ENCODE results near the gene CSTB. TPM values are rescaled to one million over a fixed set of nuclear protein-coding genes. Genes with fewer than 3 reads are reported as not detected.

Gene CSTB
- total RNA-seq, 1 donor from 2014 or later: 55.5 TPM

DNA sequence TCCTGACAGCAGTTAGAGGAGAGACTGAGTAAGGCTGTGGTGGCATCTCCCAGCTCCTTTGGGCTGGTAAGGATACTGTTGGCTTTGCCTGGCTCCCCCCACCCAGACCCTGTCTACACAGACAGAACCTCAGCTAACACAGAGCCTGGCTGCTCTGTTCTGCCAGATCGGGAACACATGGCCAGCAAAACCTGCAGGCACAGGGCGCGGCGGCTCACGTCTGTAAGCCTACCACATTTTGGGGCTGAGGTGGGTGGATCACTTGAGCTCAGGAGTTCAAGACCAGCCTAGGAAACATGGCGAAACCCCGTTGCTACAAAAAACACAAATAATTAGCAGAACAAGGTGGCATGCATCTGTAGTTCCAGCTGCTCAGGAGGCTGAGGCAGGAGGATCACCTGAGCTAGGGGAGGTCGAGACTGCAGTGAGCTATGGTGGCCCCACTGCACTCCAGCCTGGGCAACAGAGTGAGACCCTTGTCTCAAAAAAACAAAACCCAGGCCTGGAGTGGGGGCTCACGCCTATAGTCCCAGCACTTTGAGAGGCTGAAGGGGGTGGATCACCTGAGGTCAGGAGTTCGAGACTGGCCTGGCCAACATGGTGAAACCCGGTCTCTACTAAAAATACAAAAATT lies 6.7 kb downstream of the CSTB start:
- DNase-seq (ENCODE audit: extremely low read depth, low read depth, low spot score): no peak

DNA sequence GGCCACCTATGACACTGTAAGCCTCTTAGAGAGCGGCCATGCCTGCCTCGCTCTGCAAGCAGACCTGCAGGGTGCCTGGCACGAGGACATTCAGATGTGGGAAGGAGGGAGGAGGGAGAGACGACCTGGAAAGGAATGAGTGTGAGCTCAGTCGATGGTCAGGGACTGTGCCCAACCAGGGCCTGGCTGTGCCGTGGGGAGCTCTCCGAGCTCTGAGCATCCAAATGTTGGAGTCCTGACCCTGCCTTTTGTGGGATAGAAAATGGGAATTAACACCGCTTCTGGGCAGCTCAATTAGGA lies 7.3 kb downstream of the CSTB start:
- DNase-seq (ENCODE audit: extremely low read depth, low read depth, low spot score): no peak

DNA sequence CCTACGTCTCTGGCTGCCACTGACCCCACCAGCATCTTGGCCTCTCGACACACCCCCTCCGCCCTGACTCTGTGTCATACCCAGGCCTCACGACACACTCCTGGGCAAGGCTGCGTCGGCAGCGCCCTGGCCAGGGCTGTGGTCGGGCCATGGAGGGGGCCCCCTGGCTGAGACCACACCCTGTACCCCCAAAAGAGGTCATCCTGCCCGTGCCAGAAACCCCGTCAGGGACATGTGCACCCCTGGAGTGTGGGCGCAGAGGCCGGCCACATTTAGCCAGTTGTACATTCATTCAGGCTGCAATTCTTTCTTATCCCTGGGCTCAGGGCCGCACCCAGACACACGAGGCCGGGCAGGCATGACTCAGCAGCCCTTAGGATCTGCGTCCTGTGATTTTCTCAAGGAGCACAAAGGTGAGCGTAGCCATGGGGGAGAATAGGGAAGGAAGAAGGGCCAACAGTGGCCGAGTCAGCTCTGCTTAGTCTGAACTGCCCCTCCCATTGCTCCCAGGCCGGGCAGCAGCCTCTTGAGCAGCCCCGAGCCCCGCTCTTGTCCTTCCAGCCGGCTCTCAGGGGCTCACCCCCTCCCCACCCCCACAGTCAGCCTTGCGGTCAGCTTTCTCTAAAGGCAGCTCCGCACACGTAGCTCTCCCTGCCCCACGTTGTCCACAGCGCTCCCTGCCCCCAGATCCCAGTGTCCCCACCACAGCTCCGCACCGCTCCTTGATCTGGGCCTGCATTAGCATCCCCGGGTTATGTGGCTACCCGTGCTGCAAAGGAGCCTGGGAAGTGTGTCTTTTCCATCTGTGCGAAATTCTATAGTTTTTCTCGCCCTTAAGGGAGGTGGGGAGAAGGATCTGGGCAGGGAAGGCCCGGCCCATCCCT lies 7.9 kb downstream of the CSTB start:
- DNase-seq (ENCODE audit: extremely low read depth, low read depth, low spot score): no peak

DNA sequence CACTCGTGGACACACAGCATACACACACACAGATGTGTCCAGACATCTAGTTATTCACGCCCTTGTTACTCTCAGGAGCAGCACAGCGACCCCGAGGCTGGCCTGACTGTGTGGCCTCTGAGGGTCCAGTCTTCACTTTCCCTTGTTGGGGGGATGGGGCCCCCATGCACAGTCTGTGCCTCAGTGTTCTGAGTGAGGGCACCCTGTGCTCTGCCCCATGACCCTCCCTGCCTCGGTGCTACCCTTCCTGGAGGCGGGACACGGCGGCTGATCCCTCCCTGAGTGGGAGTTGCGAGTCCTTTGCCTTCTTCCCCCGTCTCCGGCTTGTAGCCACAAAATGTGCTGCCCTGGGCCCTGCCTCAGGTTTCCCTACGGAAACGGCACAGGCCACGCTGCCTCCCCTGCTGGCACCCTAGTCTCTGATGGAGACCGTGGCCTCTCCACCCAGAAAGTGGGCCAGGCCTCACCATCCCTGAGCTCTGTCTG lies 8.6 kb downstream of the CSTB start:
- DNase-seq (ENCODE audit: extremely low read depth, low read depth, low spot score): no peak

DNA sequence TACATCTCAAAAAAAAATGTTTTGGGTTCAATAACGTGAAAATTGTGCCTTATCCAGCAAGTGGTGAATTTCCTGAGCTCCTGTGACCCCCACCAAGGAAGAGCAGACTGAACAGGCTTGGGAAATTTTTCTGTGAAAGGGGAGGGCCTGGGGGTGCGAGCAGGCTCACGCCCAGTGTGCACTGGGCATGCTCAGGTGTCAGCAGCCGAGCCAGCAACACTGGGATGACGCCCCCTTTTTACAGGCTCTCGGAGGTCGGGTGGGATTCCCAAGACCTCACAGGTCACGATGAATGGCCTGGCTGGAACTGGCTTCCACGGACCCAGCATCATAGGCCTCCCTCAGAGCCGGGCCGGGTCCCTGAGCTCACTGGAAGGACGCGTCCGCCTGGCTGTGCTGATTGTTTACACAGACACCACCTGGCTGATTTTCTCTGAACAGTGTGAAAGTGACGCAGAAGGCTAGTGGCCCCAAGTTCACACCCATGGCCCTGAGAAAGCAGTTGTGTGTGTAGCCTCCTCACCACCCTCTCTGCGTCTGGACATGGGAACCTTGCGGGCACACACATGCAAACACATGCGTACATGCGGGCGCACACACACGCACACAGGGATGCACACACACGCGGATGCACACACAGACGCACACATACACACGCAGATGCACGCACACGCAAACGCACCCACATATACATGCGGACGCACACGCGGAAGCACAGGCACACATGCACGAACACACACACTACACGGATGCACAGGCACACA lies 9.2 kb downstream of the CSTB start:
- DNase-seq (ENCODE audit: extremely low read depth, low read depth, low spot score): no peak

DNA sequence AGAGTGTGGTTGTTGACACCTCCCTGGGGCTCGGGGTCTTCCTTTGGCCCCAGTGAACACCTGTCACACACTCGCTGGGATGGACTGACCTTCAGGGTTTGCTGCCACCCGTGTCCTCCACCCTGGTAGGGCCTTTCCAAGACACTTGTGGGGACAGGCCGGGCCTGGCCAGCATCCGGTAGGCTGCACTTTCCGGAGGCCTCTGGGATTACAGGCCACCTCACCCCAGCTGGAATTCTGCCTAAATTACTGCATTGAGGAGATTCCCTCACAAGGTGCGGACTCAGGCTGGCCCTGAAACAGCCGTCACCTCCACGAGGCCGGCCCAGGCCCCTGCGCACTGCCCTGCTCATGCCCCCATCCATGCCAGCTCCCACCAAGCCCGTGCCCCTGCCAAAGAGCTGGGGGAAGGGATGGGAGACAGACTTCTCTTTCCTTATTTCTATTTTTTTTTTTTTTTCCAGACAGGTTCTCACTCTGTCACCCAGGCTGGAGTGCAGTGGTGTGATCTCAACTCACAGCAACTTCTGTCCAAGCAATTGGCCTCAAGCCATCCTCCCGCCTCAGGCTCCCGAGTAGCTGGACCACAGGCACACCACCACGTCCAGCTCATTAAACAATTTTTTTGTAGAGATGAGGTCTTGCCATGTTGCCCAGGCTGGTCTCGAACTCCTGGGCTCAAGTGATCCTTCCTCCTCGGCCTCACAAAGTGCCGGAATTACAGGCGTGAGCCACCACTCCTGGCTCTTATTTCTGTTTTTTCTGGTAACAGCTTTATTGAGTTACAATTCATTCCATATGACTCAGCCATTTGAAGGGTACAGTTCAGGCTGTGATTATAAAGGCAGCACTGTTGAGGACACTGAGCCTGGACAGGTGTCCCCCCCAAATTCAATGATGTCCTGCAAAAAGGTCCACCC lies 11.3 kb downstream of the CSTB start:
- no peak for DNase-seq (ENCODE audit: extremely low read depth, low read depth, low spot score)

DNA sequence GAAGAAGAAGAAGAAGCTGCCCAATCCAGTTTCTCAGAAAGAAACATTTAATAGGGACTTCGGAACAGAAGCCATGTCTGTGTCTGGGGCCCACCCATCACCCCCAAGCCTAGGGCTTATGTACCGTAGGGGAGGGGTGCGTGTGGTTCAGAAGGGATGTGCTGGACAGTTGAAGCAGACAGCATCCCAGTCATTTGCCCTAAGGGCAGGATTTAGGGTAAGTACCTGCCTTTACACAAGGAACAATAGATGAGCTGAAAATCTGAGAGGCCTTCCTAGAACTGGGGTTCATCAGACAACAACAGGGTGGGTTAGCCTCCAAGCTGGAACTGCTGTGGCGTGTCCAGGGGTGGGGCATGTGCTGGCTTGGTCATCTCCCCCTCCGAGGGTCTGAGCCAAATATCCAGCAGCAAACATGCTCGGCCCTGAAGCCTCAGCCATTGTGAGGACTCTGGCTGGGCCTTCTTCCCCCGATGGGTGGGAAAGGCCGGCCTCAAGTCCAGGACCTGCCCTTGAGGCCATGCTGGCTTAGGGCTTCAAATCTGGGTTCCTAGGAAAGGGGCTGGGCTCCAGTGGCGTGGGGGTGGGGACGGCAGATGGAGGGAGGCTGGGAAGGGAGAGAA lies 12.1 kb downstream of the CSTB start:
- no peak for DNase-seq (ENCODE audit: extremely low read depth, low read depth, low spot score)

DNA sequence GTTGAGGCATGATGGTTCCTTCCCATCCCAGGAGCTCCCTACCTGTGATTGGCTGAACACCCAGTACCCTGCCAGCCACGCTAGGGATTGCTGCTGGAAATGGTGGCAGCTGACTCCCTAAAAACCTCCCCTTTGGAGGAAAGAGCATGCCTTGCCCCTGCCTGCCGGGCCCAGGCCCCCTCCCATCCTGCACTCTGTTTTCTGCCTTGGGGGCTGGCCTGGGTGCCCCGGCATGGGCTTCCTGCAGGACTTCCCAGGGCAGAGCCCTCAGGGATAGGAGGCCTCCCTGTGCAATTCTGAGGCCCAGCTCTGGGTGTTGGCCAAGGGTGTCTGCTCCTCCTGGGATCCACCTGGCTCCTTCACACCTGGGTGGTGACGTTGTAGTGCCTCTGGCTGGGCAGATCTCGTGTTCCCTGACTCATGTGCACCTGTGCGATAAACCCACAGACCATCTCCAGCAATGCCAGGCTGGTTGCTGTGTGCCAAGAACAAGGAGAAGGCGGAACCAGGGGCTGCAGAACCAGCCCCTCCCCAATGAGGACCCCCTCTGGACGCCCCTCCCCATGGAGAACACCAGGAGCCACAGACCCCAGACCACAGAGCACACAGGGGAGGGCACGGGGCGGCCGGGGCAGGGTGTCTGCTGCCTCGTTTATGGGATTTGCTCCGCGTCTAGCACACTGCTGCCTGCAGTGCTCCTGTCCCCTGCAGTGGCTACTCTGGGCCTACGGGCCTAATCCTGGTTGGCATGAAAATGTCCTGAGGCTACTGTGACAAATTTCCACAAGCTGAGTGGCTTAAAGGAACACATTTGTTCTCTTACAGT lies 13.6 kb downstream of the CSTB start:
- DNase-seq (ENCODE audit: extremely low read depth, low read depth, low spot score): no peak

DNA sequence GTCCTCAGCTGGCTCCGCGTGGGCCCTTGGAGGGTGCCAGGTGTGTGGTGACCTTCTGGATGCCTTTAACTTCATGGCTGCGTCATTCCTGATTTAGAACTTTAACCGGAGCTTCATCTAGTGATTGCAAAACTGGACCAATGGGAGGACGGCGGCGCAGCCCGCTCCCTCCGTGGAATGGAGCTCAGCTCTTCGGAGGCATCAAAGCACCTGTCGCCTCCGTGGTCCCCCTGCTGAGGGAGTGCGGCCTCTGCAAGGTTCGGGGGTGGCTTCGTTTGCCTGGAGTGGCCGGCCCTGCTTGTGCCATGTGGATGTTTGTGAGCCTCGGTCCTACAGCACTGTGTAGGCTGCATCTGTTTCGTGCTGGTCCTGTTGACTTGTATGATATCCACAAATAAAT lies 14.2 kb downstream of the CSTB start:
- DNase-seq (ENCODE audit: extremely low read depth, low read depth, low spot score): no peak

DNA sequence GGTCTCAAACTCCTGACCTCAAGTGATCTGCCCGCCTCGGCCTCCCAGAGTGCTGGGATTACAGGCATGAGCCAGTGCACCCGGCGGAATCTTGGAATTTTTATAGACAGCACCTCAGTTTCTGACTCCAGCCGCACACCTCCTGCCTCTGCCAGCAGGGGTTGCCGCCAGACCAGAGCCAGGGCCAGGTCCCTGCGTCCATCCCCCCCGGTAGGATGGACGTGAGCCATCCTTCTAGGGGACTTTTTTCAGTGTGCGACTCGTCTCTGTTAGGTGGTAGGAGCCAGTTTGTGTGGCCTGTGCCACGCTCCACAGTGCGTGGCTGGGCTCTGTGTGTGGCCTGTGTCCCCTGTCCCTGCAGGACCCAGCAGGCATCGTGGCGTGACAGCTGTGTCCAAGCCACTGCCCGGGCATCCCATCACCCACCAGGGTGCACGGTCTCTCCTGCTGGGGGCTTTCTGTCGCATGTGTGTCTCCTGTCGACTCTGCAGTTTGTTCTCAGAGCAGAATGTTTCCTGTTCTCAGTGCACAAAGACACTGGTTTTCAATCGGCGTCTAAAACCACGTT lies 15.6 kb downstream of the CSTB start:
- DNase-seq (ENCODE audit: extremely low read depth, low read depth, low spot score): no peak

DNA sequence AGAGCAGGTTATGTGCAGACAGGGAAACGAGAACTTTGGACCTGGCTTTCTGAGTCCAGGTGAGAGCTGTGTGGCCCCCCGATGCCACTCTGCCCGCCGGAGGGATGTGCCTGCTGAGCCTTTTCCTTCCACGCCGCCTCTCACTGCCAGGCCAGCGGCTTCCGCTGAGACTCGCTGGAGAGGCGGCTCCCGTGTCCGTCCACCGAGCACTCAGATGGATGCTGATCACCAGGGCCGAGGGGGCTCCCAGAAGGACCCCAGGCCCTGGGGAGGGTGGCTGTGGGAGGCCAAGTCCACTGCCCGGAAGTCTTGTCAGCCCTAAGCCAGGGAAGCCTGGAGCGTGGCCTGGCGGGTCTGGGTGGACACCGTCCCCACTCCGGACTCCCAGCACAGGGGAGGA lies 16.5 kb downstream of the CSTB start:
- DNase-seq (ENCODE audit: extremely low read depth, low read depth, low spot score): no peak

DNA sequence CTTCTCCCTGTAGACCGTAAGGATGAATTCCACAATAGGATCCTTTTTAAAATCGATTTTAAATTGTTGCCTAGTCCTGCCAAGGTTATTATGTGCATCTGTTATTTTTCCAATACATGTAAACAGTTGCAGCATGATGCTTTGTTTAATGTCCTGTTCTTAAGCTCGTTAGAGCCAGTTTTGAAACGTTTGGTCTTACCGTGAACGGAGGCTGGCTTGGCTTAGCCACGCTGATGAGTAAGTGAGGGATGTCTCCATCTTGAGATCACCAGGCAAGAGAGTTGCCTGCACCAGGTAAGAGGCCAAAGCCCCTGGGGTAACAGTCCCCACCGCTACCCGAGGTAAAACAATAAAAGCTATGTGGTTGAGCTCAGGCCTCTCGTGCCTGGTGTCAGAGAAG lies 17.3 kb downstream of the CSTB start:
- DNase-seq (ENCODE audit: extremely low read depth, low read depth, low spot score): no peak

DNA sequence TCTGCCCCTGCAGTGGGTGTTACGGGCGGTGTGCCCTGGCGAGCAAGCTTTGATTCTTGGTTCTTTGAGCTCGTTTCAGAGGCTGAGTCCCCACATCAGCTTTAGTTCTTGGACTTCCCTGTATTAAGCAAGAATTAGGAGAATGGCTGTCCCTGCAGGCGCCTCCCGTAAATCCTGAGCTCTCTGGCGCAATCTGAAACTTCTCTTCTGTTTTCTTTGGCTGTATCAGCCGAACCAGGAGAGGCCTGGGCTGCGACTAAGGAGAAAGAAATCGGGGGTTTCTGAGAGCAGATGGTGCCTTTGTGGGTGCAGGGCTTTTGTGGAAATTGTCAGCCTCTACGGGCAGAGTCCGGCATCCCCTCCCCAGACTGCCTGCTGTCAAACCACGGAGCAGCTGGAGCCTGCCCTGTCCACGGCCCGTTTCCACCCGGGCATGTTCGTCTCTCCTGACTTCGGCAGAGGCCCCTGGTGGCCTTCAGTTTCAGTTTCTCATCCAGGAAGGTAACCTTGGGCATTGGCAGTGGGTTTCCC lies 17.9 kb downstream of the CSTB start:
- no peak for DNase-seq (ENCODE audit: extremely low read depth, low read depth, low spot score)

DNA sequence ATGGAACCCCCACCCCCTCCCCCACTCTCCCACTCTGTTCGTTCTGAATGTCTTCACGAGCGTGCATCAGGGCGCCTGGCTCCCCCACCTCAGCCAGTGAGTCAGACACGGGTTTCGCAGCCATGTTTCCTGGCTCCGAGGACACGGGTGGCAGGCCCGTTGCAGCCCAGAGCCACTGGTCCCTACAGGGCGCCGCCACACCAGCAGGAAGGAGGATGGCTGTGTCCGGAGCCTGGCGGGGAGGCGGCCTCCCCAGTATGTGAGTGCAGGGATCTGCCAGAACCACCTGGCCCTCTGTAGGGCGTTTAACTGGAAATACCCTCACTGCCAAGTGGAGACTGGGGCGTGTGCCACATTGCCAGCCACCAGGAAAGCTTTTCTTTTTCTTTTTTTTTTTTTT lies 18.5 kb downstream of the CSTB start:
- no peak for DNase-seq (ENCODE audit: extremely low read depth, low read depth, low spot score)

DNA sequence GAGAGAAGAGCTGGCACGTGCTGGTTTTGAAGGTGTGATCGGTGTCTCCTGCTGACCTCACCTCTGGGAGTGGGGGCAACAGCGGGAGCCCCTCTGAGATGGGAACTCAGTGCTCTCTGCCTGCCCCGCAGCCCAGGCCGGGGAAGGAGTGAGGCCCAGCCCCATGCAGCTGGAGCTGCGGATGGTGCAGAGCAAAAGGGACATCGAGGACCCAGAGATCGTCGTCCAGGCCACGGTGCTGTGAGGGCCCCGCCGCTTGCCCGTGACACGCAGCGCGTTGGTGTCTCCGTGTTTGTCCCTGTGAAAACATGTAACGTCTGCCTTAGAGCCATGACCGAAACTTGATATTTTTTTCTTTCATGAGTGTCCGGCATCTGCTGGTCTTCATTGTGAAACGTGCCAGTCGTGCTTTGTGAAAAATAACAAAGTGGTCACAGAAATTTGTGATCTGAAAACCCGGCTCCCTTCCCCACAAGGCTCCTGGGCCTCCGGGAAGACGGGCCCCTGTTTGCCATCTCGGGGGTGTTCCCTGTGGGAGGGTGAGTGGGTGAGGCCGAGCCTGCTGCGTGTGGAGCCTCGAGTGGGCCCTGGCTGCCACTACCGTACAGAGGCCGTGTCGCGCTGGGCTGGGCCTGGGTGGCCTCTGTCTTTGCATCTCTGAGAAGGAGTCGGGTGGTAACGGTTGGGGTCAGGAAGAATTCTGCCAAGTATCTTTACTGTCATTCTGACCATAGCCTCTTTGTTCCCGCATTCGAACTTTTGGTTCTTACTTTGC lies 20.1 kb downstream of the CSTB start:
- no peak for DNase-seq (ENCODE audit: extremely low read depth, low read depth, low spot score)

DNA sequence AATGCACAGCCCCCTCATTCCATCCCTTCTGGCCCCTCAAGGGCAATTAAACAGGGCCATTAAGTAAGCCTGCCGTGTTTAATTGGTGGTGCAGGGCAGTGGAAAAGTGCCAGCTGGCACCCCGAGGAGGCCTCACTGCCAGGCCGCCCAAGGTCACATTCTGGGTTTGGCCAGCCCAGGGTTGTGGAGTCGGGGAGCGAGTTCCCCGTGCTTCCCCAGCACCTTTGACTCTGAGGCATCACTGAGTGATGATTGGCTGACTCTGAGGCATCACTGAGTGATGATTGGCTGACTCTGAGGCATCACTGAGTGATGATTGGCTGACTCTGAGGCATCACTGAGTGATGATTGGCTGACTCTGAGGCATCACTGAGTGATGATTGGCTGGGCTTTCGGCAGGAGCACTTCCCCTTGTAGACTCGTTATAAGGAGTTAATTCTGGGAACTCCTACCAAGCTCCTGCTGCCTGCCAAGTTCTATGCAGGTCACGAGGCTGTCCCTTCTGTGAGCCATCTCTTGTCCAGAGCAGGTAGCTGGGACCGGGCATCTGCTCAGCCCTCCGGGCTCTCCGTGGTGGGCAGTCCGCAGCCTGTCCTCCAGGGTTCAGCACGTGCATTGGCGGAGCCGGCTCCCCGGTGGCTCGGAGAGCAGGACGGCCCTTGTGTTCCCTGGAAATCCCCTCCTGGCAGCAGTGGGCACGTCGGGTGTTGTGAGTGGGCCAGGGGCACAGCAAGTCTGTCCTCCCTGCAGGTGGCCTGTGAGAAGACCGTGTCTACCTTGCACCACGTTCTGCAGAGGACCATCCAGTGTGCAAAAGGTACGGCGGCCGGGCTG lies 20.9 kb downstream of the CSTB start:
- no peak for DNase-seq (ENCODE audit: extremely low read depth, low read depth, low spot score)

DNA sequence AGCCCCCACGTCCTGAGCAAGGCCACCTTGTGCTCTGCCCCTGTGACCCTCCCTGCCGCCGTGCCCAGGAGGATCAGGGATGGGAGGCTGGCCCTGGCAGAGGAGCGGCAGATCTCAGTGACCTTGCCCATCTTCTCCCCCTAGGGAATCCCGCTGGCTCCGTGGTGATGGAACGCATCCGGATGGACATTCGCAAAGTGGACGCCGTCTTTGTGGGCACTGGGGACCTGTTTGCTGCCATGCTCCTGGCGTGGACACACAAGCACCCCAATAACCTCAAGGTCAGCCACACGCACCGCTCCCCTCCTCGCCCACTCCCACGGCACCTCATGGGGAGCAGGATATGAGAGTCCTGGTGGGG lies 22.7 kb downstream of the CSTB start:
- no peak for DNase-seq (ENCODE audit: extremely low read depth, low read depth, low spot score)
